GF-D8 (cell line): ENCODE results near the gene KRT38.

Experiments used
- DNase-seq: peaks from one replicate; lab custom pipeline; 2025; lab: John Stamatoyannopoulos, UW

Gene KRT38

GRCh38 chr17:41421617-41422016, 19.2 kb downstream of the KRT38 start:
- no peak for DNase-seq

GRCh38 chr17:41421116-41421515, 19.7 kb downstream of the KRT38 start:
- no peak for DNase-seq

GRCh38 chr17:41420134-41420533, 20.6 kb downstream of the KRT38 start:
- DNase-seq: no peak

GRCh38 chr17:41419716-41420115, 21.1 kb downstream of the KRT38 start:
- no peak for DNase-seq

- no peak for DNase-seq
Observed at GRCh38 chr17:41418116-41418860, 22.5 kb downstream of the KRT38 start.

- DNase-seq: no peak
Observed at GRCh38 chr17:41417576-41418015, 23.2 kb downstream of the KRT38 start.

GRCh38 chr17:41417127-41417526, 23.7 kb downstream of the KRT38 start:
- DNase-seq: no peak

GRCh38 chr17:41416479-41416878, 24.3 kb downstream of the KRT38 start:
- no peak for DNase-seq

GRCh38 chr17:41415833-41416335, 24.9 kb downstream of the KRT38 start:
- no peak for DNase-seq

- no peak for DNase-seq
Observed at GRCh38 chr17:41415411-41415810, 25.4 kb downstream of the KRT38 start.

GRCh38 chr17:41413982-41414381, 26.8 kb downstream of the KRT38 start:
- no peak for DNase-seq

- DNase-seq: no peak
Observed at GRCh38 chr17:41413353-41413957, 27.3 kb downstream of the KRT38 start.

- no peak for DNase-seq
Observed at GRCh38 chr17:41411072-41411840, 29.5 kb downstream of the KRT38 start.

- no peak for DNase-seq
Observed at GRCh38 chr17:41407226-41407625, 33.6 kb downstream of the KRT38 start.

GRCh38 chr17:41406205-41406604, 34.6 kb downstream of the KRT38 start:
- no peak for DNase-seq

- DNase-seq: no peak
Observed at GRCh38 chr17:41404024-41404671, 36.6 kb downstream of the KRT38 start.

GRCh38 chr17:41403404-41404023, 37.3 kb downstream of the KRT38 start:
- no peak for DNase-seq

GRCh38 chr17:41402161-41402560, 38.6 kb downstream of the KRT38 start:
- no peak for DNase-seq

GRCh38 chr17:41396996-41397660, 43.7 kb downstream of the KRT38 start, which contains the start of gene KRT31:
Gene KRT31, minus strand, starts transcription at chr17:41397608. Its CDS starts 69 bp downstream, at chr17:41397539.
- no peak for DNase-seq

GRCh38 chr17:41396340-41396739, 44.4 kb downstream of the KRT38 start:
- DNase-seq: no peak

GRCh38 chr17:41395611-41396010, 45.2 kb downstream of the KRT38 start:
- no peak for DNase-seq
